Measurements from ENCODE around the gene FRMD4B. TPM values are rescaled to one million over a fixed set of nuclear protein-coding genes. Genes with fewer than 3 reads are reported as not detected.

The FRMD4B gene
- total and polyA plus RNA-seq, 10 of the 15 experiments (the other 5 are each of a cell fraction or from before 2014, with no cell fraction given) = 3.9 to 11.4 (median 8.0) TPM

DNA sequence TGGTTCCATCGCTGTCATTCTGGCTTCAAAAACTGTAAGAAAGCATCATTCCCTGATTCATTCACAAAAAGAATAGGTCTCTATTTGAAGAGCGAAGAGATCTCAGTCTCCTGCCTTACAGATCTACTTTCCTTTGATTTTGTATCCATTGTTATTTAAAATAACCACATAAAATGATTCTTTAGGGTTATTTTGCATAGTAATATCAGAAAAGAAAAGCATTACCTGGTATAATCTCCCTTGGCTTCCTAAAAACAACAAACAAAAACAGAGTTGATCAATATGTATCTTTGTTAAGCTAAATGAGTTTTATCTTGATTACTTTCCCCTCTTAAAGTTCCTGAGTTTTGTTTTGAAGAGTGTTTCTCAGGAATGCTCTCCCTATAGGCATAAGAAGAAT is 136.9 kb downstream of the FRMD4B start:
- TF ChIP-seq HCFC1 (IDR thresholded peaks at IDR 0.05; ENCODE audit: low read length) (no peak), JUND (IDR thresholded peaks at IDR 0.05; ENCODE audit: low read depth, low read length) (no peak), TARDBP (IDR thresholded peaks at IDR 0.05; ENCODE audit: borderline replicate concordance) (no peak)
- no peaks in the 10 kb centered on the region for H3K36me3 ChIP-seq (ENCODE audit: control insufficient read depth in 2 of 2, insufficient read depth in 2 of 2, low read length in 1 of 2)
- H3K4me1 ChIP-seq (ENCODE audit: control insufficient read depth, insufficient read depth, low read length) = no peaks in the 10 kb centered on the region
- no peak overlapping the region for H3K4me2 ChIP-seq (ENCODE audit: control insufficient read depth, insufficient read depth)
- H3K79me2 ChIP-seq (ENCODE audit: control insufficient read depth, insufficient read depth, low read length) = no peaks in the 10 kb centered on the region
- intact Hi-C loops (cut with micrococcal nuclease; ENCODE audit: unreplicated experiment) (no loop called here), in situ Hi-C loops (cut with MboI) (no loop called here)
- ChIA-PET POLR2A (no interaction called here), CTCF (interaction anchor here (0.8 to 2.3 kb wide), 2 partner anchors 12 to 57 kb away, joined by 4 to 8 read pairs; no protein-coding TSS in a partner anchor), RAD21 (ENCODE audit: unreplicated experiment) (interaction anchor here (1.0 kb wide), 1 partner anchor 12 kb away, joined by 3 read pairs; no protein-coding TSS in a partner anchor), SMC1A (ENCODE audit: uncharacterized antibody, unreplicated experiment) (interaction anchor here (0.7 to 4.0 kb wide), 9 partner anchors 11 to 1719 kb away, joined by 3 to 17 read pairs (median 3); no protein-coding TSS in a partner anchor)
- H3K27me3 ChIP-seq (replicated peaks in 1 of 2; ENCODE audit: control insufficient read depth in 2 of 2, insufficient read depth in 2 of 2, low read length in 1 of 2) = no peaks in the 10 kb centered on the region
- FAIRE-seq = no peak
- 24% methylated on average over 2 of the region's 2 CpGs for WGBS (ENCODE audit: insufficient coverage, insufficient replicate concordance, low lambda C conversion rate, missing lambda C conversion rate)
- BruUV-seq (replicated peaks) = no TSS peak
- no peak overlapping the region for H3K4me3 ChIP-seq
- no peaks in the 10 kb centered on the region for H4K20me1 ChIP-seq (ENCODE audit: control insufficient read depth, insufficient read depth)
- no peak overlapping the region for H3K27ac ChIP-seq (ENCODE audit: control insufficient read depth, insufficient read depth)
- no peaks in the 10 kb centered on the region for H3K9me3 ChIP-seq (replicated peaks; ENCODE audit: control insufficient read depth, insufficient read depth, low read length)
- DNase-seq (ENCODE audit: low read depth, low spot score) = no peak
- H2AFZ ChIP-seq (ENCODE audit: control insufficient read depth, low read depth, low read length) = no peak overlapping the region
- ATAC-seq = no peak
- no peak overlapping the region for H3K9ac ChIP-seq (ENCODE audit: control insufficient read depth, insufficient read depth, low read length)

DNA sequence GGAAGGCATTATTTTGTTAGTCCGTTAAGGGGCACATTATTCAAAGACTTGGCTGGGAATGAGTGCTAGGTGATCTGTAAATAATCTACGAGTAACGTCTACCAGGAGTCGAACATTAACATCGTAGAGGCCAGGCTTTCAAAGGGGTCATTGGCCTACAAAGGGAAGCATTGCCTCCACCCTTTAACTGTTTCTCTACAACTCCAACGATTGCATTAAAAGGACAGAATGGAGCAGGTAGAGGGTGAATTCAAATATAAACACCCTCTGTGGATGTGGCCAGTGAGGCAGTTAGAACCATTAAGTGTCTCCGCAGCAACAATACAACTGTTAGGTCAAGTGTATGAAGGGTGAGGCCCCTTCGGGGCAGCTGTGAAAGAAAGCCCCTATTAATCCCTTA is 137.5 kb downstream of the FRMD4B start:
- no peak overlapping the region for H3K4me3 ChIP-seq
- H4K20me1 ChIP-seq (ENCODE audit: control insufficient read depth, insufficient read depth) = no peaks in the 10 kb centered on the region
- H3K36me3 ChIP-seq (ENCODE audit: control insufficient read depth in 2 of 2, insufficient read depth in 2 of 2, low read length in 1 of 2) = no peaks in the 10 kb centered on the region
- H3K79me2 ChIP-seq (ENCODE audit: control insufficient read depth, insufficient read depth, low read length) = no peaks in the 10 kb centered on the region
- H3K4me2 ChIP-seq (ENCODE audit: control insufficient read depth, insufficient read depth) = no peak overlapping the region
- BruUV-seq (replicated peaks) = TSS peak; percentile 50
- in situ Hi-C loops (cut with MboI) (no loop called here), intact Hi-C loops (cut with micrococcal nuclease; ENCODE audit: unreplicated experiment) (no loop called here)
- ATAC-seq = no peak
- CTCF ChIA-PET = interaction anchor here (0.8 to 2.3 kb wide), 2 partner anchors 12 to 57 kb away, joined by 4 to 8 read pairs; no protein-coding TSS in a partner anchor
- DNase-seq (ENCODE audit: low read depth, low spot score) = no peak
- no peak overlapping the region for H3K9ac ChIP-seq (ENCODE audit: control insufficient read depth, insufficient read depth, low read length)
- POLR2A ChIA-PET = no interaction called here
- no peak for FAIRE-seq
- WGBS (ENCODE audit: insufficient coverage, insufficient replicate concordance, low lambda C conversion rate, missing lambda C conversion rate) = 60% methylated on average over 8 of the region's 8 CpGs
- SMC1A ChIA-PET (ENCODE audit: uncharacterized antibody, unreplicated experiment) = interaction anchor here (0.7 to 4.0 kb wide), 7 partner anchors 11 to 184 kb away, joined by 3 to 17 read pairs (median 5); no protein-coding TSS in a partner anchor
- no peaks in the 10 kb centered on the region for H3K9me3 ChIP-seq (replicated peaks; ENCODE audit: control insufficient read depth, insufficient read depth, low read length)
- H3K27me3 ChIP-seq (replicated peaks in 1 of 2; ENCODE audit: control insufficient read depth in 2 of 2, insufficient read depth in 2 of 2, low read length in 1 of 2) = no peaks in the 10 kb centered on the region
- RAD21 ChIA-PET (ENCODE audit: unreplicated experiment) = interaction anchor here (1.0 kb wide), 1 partner anchor 12 kb away, joined by 3 read pairs; no protein-coding TSS in a partner anchor
- H2AFZ ChIP-seq (ENCODE audit: control insufficient read depth, low read depth, low read length) = no peak overlapping the region
- no peaks in the 10 kb centered on the region for H3K4me1 ChIP-seq (ENCODE audit: control insufficient read depth, insufficient read depth, low read length)
- no peak overlapping the region for H3K27ac ChIP-seq (ENCODE audit: control insufficient read depth, insufficient read depth)
- no peak for TF ChIP-seq CHD4 (IDR thresholded peaks at IDR 0.05)
- no peak for TF ChIP-seq BHLHE40 (IDR thresholded peaks at IDR 0.05; ENCODE audit: borderline replicate concordance in 1 of 2, low read depth in 2 of 2, low read length in 1 of 2)
- TF ChIP-seq RELB (IDR thresholded peaks at IDR 0.05; ENCODE audit: low read depth) = no peak
- no peak for TF ChIP-seq SIX5 (IDR thresholded peaks at IDR 0.05; ENCODE audit: low read depth, low read length, severe bottlenecking)
- no peak for TF ChIP-seq IRF3 (IDR thresholded peaks at IDR 0.05)
- no peak for TF ChIP-seq BMI1 (IDR thresholded peaks at IDR 0.05; ENCODE audit: borderline replicate concordance)
- TF ChIP-seq POLR2A (IDR thresholded peaks at IDR 0.05; ENCODE audit: low read depth, low read length) = no peak
- TF ChIP-seq POLR2AphosphoS5 (IDR thresholded peaks at IDR 0.05; ENCODE audit: low read length) = no peak
- no peak for TF ChIP-seq KDM1A (IDR thresholded peaks at IDR 0.05; ENCODE audit: borderline replicate concordance)
- TF ChIP-seq, protein P1, sequence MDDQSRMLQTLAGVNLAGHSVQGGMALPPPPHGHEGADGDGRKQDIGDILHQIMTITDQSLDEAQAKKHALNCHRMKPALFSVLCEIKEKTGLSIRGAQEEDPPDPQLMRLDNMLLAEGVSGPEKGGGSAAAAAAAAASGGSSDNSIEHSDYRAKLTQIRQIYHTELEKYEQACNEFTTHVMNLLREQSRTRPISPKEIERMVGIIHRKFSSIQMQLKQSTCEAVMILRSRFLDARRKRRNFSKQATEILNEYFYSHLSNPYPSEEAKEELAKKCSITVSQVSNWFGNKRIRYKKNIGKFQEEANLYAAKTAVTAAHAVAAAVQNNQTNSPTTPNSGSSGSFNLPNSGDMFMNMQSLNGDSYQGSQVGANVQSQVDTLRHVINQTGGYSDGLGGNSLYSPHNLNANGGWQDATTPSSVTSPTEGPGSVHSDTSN (IDR thresholded peaks at IDR 0.05; ENCODE audit: insufficient replicate concordance, low read depth, low read length) = no peak
